Measurements from ENCODE around the gene LBP.

- TF ChIP-seq CTCF (IDR thresholded peaks at IDR 0.05; ENCODE audit: low read length) (no peak), EZH2phosphoT487 (IDR thresholded peaks at IDR 0.05; ENCODE audit: low read length) (no peak), EZH2 (optimal IDR thresholded peaks at IDR 0.05; ENCODE audit: low read depth, low read length) (no peak)
These were observed 60.2 kb downstream of the LBP start for GRCh38 chr20:38406476-38406875.

Measured in MM.1S (cell line).